Superior temporal gyrus (tissue), 1 donor: ENCODE data around the gene MYO18A.
A peak's percentile ranks its signal among the peaks of the same experiment; 100 is the strongest.

ENCODE experiments used
- DNase-seq: peaks from one replicate; pipeline ENCODE4 v3.0.0-alpha.2; 2016; ENCODE audit errors: extremely low spot score

MYO18A gene

GRCh38 chr17:29078183-29079045 lies 101.8 kb downstream of the MYO18A start:
- DNase-seq, result no peak

GRCh38 chr17:29077320-29077719 lies 102.9 kb downstream of the MYO18A start:
- DNase-seq, result no peak

DNA sequence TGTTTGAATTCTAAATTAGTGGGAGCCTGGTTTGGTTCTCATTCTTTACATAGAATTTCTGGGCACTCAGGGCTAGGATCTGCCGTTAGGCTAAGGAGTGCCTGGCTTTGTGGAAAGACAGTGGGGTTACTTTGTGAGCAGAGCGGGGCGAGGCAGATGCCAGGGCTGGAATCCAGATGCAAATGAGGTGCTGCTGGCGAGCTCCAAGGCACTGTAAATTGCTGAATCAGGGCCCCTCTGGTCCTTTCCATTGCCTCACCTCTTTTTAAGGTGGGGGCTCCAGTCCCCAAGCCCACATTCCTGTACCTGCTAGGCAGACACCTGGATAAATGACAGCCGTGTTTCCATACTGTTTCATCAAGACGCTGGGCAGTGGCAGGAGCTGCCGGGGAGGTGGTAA lies 103.5 kb downstream of the MYO18A start:
- DNase-seq, result peak; percentile 77

DNA sequence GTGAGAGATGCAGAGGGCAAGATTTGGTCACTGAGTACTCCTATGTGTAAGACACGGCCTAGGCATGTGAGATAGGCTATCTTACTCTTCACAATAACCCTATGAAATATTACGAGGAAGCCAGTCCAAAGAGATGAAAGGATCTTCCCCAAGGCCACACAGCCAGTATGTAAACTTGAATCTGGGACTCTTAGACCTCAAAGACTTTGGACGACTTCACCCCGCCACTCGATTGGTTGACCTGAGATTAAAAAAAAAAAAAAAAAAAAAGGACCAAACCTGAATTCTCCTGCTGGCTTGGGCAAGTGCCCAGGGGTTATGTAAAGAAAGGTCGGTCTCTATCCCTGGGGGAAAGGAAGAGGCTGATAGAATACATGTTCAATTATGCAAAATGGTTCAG lies 104.1 kb downstream of the MYO18A start:
- no peak for DNase-seq

- DNase-seq, result no peak
These were observed 105.7 kb downstream of the MYO18A start for GRCh38 chr17:29074488-29074887.

DNA sequence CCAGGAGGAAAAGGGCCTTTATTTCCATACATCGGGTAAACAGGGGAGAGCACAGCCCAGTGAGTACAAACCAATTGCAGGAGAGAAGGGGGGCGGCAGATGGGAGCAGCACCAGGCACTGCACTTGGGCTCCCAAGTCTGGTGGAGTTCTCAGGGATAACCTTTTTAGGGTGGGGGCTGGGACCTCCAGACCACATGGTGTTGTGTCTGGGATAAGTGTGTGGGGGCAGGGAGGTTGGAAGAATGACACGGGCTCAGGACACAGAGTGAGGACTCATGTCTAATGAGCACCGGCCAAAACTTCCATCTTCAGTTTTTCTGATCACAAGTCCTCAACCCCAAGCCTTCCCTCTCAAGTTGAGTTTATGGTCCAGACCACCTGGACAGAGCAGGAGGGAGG lies 106.7 kb downstream of the MYO18A start:
- DNase-seq, result no peak

DNA sequence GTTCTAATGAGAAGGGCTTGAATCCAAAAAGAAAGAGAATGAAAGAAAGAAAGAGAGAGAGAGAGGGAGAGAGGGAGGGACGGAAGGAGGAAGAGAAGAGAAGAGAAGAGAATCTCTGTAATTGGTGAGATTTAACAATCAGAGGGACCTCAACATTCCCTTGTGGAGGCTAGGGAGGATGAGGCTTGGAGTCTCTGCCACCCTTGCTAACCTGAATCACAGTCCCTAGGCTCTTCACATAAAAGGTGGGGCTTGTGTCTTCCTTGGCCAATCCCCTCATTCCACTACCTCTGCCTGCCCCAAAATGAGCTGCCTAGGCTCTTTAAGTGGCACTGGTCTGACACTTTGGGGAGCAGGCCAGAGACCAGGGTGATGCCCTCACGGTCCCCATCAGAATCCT lies 107.2 kb downstream of the MYO18A start:
- DNase-seq, result no peak

GRCh38 chr17:29071303-29071702 lies 108.9 kb downstream of the MYO18A start:
- DNase-seq, result no peak

DNA sequence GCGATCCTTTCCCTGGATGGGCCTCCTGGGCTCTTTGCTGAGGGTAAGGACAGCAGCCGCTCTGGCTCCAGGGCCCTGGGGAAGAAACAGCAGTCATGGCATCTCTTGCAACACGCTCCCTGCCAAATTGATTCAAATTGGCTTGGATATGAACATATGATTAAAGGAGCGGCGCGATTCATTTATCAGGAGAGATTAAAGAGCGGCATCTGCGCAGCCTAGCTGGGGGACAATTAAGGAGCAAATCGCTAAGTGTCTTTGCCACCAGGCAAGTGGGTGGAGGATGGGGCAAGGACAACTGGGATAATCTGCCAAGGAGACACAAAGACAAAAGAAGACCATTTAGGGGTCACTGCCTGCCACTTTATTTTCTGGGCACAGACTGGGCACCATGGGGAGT lies 109.4 kb downstream of the MYO18A start:
- no peak for DNase-seq

- no peak for DNase-seq
These were observed 109.9 kb downstream of the MYO18A start for GRCh38 chr17:29070308-29070707.

- DNase-seq, result no peak
These were observed 110.6 kb downstream of the MYO18A start for GRCh38 chr17:29069526-29070041.

GRCh38 chr17:29068818-29069217 lies 111.4 kb downstream of the MYO18A start:
- peak; percentile 58 for DNase-seq

GRCh38 chr17:29066606-29067005 lies 113.6 kb downstream of the MYO18A start:
- DNase-seq, result no peak

- peak; percentile 18 for DNase-seq
These were observed 114.2 kb downstream of the MYO18A start for GRCh38 chr17:29066047-29066446.

DNA sequence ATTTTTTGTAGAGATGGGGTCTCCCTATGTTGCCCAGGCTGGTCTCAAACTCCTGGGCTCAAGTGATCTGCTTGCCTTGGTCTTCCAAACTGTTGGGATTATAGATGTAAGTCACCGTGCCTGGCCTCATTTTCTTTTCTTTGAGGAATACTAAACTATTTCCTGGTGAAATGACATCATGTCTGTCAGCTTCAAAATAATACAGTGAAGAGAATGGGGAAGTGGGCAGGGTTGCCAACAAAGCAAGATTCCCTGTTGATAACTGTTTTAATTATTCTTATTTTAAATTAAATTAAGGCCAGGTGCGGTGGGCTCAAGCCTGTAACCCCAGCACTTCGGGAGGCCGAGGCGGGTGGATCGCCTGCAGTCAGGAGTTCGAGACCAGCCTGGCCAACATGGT lies 116.2 kb downstream of the MYO18A start:
- no peak for DNase-seq

- DNase-seq, result no peak
These were observed 118.0 kb downstream of the MYO18A start for GRCh38 chr17:29062215-29062614.

- DNase-seq, result peak; percentile 18
These were observed 119.2 kb downstream of the MYO18A start for GRCh38 chr17:29061036-29061435.

GRCh38 chr17:29060475-29060874 lies 119.7 kb downstream of the MYO18A start:
- no peak for DNase-seq

- DNase-seq, result peak; percentile 52
These were observed 120.9 kb downstream of the MYO18A start for GRCh38 chr17:29059281-29059680.

DNA sequence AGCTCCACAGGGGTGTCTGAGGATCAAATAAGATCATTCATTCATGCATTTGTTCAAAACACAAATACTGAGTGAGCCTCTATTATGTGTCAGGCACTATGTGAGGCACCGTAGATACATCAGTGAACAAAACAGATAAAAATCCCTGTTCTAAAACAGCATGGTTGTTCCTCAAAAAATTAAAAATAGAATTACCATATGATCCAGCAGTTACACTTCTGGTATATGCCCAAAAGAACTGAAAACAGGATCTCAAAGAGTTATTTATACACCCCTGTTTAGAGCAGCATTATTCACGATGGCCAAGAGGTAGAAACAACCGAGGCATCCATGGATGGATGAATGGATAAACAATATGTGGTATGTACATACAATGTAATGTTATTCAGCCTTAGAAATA lies 121.8 kb downstream of the MYO18A start:
- no peak for DNase-seq

DNA sequence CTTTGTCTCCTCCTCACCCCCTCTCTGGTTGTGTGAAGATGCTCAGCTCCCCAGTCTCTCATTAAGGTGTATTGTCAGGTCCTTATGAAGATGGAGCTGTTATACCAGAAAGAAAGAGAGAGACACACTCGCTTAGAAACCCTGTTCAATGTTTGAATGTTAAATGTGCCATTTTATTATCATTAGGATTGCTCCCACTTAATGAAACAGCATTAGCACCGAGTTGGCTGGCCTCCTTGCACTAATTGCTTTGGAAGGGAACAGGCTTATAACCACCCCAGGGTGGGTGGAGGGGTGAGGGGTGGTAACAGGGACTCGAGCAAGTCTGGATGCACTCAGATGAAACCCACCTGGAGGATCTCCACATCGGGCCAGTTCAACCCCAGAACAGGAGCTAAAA lies 122.8 kb downstream of the MYO18A start:
- DNase-seq, result no peak

DNA sequence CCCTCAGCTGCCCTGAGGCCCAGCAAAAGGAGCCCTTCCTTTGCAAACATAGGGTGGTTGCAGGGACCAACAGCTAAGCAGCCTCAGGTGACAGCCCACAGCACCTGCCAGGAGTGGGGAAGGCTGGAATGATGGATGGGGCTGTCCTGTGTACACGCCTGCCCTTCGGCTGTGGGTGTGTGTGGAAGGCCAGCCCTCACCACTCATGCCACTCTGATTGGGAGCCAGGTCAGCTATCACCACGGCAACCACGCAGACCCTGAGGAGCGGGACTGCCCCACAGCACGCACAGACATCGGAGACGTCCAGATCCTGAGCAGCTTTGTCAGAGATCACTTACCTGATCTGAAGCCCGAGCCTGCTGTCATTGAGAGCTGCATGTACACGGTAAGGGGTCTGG lies 125.4 kb downstream of the MYO18A start:
- no peak for DNase-seq

- no peak for DNase-seq
These were observed 128.5 kb downstream of the MYO18A start for GRCh38 chr17:29051731-29052130.

DNA sequence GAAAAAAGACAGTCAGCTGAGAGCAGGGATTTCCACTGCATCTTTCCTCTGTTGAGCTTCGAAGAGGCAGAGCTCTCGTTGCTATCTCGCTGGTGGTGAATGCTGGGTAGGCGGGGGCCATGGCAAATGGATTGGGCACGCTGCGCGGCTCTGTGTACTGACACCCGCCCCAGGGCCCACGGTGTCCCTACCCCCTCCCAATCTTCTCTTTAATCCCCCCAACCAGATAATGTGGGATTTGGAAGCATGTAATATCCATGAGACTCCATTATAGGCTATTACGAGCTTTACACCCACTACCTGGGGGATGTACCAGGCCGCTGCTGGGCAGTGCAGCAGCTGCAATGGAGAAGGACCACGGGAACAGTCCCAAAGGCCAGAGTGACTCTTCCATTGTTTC lies 129.0 kb downstream of the MYO18A start:
- DNase-seq, result no peak
